Erythroblast (primary cell): ENCODE data around the gene CLDN11.

Experiments
- GATA1 ChIP-seq: IDR thresholded peaks from 2 replicates; pipeline ENCODE4 v1.6.1; 2011; ENCODE audit warnings: low read depth, mild to moderate bottlenecking, control low read depth, low read length, moderate library complexity
- POLR2A ChIP-seq: IDR thresholded peaks from 2 replicates; pipeline ENCODE4 v1.6.1; 2011; ENCODE audit warnings: mild to moderate bottlenecking, low read length

DNA sequence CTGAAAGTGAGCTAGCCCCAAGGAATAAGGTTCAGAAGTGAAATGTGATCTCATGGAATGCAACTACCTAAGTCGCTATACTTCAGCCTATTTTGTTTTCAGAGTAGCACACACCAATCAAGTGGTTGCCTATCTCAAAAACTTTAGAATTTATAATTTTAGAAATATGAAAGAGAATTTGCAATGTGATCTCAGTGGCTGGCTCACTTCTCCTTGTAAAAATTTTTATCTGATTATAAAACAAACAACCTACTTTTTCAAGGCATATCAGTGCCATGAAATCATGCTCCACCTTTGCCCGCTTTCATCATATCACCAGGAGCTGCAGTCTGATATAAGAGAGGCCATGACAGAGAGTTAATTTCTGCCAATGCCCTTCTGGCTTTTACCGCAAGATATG lies 47.3 kb downstream of the CLDN11 start:
- TF ChIP-seq POLR2A (no peak), GATA1 (no peak)
